Keratinocyte (primary cell): ENCODE data around the gene HTR5A.

Source experiments
- EZH2 ChIP-seq: IDR thresholded peaks from one replicate; pipeline ENCODE4 v1.6.1; 2012; ENCODE audit warnings: inconsistent platforms, mild to moderate bottlenecking, low read length, moderate library complexity
- TF ChIP-seq, protein P1 (sequence below), 3 experiments: IDR thresholded peaks in 1 of 3; conservative IDR thresholded peaks in 1 of 3; optimal IDR thresholded peaks in 1 of 3; 2 replicates in 2 of 3; 3 replicates in 1 of 3; pipeline versions ENCODE3 to v1.5.1; 2011; ENCODE audit warnings: low read length in 3 of 3, mild to moderate bottlenecking in 3 of 3, moderate library complexity in 2 of 3, control low read depth in 1 of 3, inconsistent platforms in 1 of 3; ENCODE audit not compliant: insufficient read depth in 2 of 3; ENCODE audit errors: extremely low read depth in 1 of 3

DNA sequence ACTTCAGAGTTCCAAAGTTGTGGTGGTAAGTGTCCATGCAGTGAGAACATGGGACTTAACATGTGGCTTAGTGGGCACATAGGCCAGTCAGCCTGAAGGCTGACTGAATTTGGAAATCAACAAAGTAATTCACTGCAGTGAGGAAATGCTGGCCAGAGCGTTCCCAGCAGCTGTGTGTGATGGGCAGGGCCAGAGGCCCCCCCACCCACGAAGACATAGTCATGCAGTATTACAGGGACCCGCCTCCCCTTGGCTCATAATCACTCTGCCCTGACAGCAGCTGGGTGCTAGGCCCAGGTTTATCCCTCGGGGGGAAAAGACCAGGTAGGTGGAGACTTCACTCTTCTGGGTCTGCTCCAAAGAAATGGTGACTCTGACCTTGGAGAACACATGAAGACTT, 33.7 kb downstream of the HTR5A start:
- TF ChIP-seq, protein P1, sequence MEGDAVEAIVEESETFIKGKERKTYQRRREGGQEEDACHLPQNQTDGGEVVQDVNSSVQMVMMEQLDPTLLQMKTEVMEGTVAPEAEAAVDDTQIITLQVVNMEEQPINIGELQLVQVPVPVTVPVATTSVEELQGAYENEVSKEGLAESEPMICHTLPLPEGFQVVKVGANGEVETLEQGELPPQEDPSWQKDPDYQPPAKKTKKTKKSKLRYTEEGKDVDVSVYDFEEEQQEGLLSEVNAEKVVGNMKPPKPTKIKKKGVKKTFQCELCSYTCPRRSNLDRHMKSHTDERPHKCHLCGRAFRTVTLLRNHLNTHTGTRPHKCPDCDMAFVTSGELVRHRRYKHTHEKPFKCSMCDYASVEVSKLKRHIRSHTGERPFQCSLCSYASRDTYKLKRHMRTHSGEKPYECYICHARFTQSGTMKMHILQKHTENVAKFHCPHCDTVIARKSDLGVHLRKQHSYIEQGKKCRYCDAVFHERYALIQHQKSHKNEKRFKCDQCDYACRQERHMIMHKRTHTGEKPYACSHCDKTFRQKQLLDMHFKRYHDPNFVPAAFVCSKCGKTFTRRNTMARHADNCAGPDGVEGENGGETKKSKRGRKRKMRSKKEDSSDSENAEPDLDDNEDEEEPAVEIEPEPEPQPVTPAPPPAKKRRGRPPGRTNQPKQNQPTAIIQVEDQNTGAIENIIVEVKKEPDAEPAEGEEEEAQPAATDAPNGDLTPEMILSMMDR (optimal IDR thresholded peaks at IDR 0.05 in 1 of 3, IDR thresholded peaks at IDR 0.05 in 1 of 3, conservative IDR thresholded peaks at IDR 0.05 in 1 of 3; ENCODE audit: extremely low read depth in 1 of 3, insufficient read depth in 2 of 3, low read length in 3 of 3): no peak
- no peak for TF ChIP-seq EZH2
